H1 (cell line): ENCODE data around the gene NDEL1.

Source experiments
- FOSL1 ChIP-seq: IDR thresholded peaks from 2 replicates; pipeline ENCODE4 v1.6.1; 2011; ENCODE audit warnings: mild to moderate bottlenecking, low read depth, low read length, moderate library complexity; ENCODE audit not compliant: insufficient read depth
- SIN3A ChIP-seq, 2 experiments: IDR thresholded peaks in 1 of 2; conservative IDR thresholded peaks in 1 of 2; 2 replicates each; pipeline ENCODE4 v1.6.1; 2011 to 2012; ENCODE audit warnings: low read length in 2 of 2, improper control_type of control experiment in 1 of 2, low read depth in 1 of 2, mild to moderate bottlenecking in 1 of 2
- TF ChIP-seq, protein P1 (sequence below), 3 experiments: IDR thresholded peaks; 1 replicate in 2 of 3; 2 replicates in 1 of 3; pipeline versions ENCODE4 v1.5.1 to v1.6.1; 2011; ENCODE audit warnings: low read length in 3 of 3, mild to moderate bottlenecking in 3 of 3, inconsistent platforms in 2 of 3, low read depth in 1 of 3, moderate library complexity in 1 of 3; ENCODE audit not compliant: insufficient read depth in 1 of 3; ENCODE audit errors: control extremely low read depth in 1 of 3

- TF ChIP-seq, protein P1, sequence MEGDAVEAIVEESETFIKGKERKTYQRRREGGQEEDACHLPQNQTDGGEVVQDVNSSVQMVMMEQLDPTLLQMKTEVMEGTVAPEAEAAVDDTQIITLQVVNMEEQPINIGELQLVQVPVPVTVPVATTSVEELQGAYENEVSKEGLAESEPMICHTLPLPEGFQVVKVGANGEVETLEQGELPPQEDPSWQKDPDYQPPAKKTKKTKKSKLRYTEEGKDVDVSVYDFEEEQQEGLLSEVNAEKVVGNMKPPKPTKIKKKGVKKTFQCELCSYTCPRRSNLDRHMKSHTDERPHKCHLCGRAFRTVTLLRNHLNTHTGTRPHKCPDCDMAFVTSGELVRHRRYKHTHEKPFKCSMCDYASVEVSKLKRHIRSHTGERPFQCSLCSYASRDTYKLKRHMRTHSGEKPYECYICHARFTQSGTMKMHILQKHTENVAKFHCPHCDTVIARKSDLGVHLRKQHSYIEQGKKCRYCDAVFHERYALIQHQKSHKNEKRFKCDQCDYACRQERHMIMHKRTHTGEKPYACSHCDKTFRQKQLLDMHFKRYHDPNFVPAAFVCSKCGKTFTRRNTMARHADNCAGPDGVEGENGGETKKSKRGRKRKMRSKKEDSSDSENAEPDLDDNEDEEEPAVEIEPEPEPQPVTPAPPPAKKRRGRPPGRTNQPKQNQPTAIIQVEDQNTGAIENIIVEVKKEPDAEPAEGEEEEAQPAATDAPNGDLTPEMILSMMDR (IDR thresholded peaks at IDR 0.05; ENCODE audit: control extremely low read depth in 1 of 3, insufficient read depth in 1 of 3, low read depth in 1 of 3, low read length in 3 of 3): no peak
- TF ChIP-seq SIN3A (conservative IDR thresholded peaks at IDR 0.05 in 1 of 2, IDR thresholded peaks at IDR 0.05 in 1 of 2; ENCODE audit: low read depth in 1 of 2, low read length in 2 of 2) (no peak), FOSL1 (no peak)
Measured at GRCh38 chr17:8514801-8515200, 79.1 kb downstream of the NDEL1 start.
